ENCODE data around the gene NUDT14. TPM values are rescaled to one million over a fixed set of nuclear protein-coding genes. Genes with fewer than 3 reads are reported as not detected.

Gene NUDT14
- total RNA-seq, 2 donors from 2014 or later, result 13.3 to 18.2 TPM

DNA sequence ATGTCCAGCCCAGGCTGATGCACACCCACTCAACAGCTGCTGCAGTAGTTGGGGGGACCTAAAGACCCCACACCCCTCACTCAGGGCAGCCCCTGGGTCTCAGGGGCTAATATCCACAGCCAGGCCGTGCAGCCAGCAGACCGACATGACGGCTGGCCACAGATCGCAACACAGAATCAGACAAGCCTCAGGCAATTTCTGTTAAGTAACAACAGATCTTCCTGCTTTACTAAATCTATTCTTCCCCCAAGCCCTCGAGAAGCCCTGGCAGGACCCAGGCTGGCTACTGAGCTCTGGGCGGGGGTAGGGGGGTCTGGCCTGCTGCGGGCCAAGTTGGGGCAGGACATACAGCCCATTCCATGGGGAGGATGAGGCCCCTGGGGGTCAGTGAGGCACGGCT, 28.0 kb upstream of the NUDT14 start:
- Mint-ChIP-seq H3K27me3 (ENCODE audit: low read depth) (no peaks in the 10 kb centered on the region), H3K4me3 (no peak overlapping the region), H3K9me3 (no peaks in the 10 kb centered on the region), H3K4me1 (ENCODE audit: low read depth) (no peaks in the 10 kb centered on the region), H3K36me3 (ENCODE audit: insufficient read depth in 2 of 2) (no peaks in the 10 kb centered on the region), H3K27ac (no peak overlapping the region)
- ATAC-seq (replicated peaks in 1 of 2), result no peak
- no peak for DNase-seq

DNA sequence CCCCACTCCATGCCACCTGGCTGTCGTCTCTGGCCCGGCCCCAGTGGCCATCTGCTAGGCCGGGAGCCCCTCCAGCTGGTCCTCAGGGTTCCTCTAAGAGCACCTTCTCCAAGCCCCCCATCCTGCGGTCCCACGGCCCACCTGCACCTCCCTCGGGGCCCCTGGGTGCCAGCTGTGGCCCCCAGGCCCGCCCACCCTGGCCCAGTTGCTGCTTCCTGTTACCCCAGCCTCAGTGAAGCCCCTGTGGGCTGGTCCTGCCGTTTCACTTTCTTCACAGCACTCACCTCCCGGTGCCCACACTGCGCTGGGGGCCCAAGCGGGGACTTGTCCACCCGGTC, 27.6 kb upstream of the NUDT14 start:
- H3K27ac Mint-ChIP-seq, result no peak overlapping the region
- DNase-seq (no peak), ATAC-seq (replicated peaks in 1 of 2) (no peak)
- H3K9me3 Mint-ChIP-seq, result no peaks in the 10 kb centered on the region
- no peaks in the 10 kb centered on the region for H3K27me3 Mint-ChIP-seq (ENCODE audit: low read depth)
- no peaks in the 10 kb centered on the region for H3K36me3 Mint-ChIP-seq (ENCODE audit: insufficient read depth in 2 of 2)
- H3K4me1 Mint-ChIP-seq (ENCODE audit: low read depth), result no peaks in the 10 kb centered on the region
- H3K4me3 Mint-ChIP-seq, result no peak overlapping the region

DNA sequence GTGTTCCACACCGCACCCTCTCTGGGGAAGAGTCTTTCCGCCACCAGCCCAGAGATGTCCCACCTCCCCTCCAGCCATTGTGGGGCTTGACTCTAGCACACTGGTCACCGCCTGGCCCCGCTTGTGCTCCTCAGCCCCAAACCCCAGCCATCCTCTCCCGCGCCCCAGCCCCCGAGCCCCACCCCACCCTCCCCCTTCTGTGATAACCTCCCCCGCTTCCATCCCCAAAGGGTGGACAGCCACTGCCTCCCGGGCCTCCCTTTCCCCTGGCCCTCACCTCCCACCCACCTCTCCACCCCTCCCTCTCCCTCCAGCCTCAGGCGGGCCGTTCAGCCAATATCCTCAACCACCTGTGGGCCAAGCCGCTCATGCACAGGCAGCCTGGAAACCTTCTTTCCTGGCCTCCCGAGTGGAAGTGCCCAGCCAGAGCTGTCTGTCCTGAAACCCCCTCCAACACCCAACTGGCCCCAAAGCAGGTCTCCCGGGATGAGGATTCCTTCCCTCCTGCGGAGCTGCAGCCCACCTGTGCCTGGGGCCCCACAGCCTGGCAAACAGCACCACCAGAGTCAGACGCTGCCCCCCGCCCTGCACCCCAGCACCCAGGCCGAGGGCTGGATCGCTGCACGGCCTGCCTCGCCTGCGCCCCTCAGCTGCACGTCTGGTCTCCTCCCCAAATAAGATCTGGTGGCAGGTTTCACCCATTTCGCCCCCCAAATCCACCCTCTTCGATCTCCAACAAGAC, 27.1 kb upstream of the NUDT14 start:
- no peak overlapping the region for H3K27ac Mint-ChIP-seq
- ATAC-seq (replicated peaks in 1 of 2), result no peak
- no peaks in the 10 kb centered on the region for H3K36me3 Mint-ChIP-seq (ENCODE audit: insufficient read depth in 2 of 2)
- no peaks in the 10 kb centered on the region for H3K4me1 Mint-ChIP-seq (ENCODE audit: low read depth)
- no peaks in the 10 kb centered on the region for H3K9me3 Mint-ChIP-seq
- no peaks in the 10 kb centered on the region for H3K27me3 Mint-ChIP-seq (ENCODE audit: low read depth)
- H3K4me3 Mint-ChIP-seq, result no peak overlapping the region
- no peak for DNase-seq

DNA sequence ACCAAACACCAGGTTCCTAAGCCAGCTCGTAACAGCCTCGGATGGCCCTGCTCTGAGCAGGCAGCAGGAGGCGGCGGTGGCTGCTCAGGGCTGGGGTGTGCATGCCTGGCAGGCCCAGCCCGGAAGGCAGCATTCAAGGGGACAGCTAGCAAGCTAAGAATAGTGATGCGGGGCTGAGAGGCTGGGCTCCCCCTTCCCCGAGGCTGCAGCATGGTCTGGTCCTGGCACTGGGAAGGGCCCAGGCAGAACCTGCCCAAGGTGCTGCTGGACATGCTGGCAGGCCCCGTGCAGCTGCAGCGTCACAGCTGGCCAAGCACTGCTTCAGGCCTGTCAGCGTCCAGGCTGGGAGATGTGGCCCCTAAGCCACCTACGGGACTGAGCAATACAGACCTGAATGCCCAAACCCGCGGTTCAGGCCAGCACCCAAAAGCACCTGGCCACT, 26.4 kb upstream of the NUDT14 start:
- Mint-ChIP-seq H3K4me3 (no peak overlapping the region), H3K9me3 (no peaks in the 10 kb centered on the region), H3K27me3 (ENCODE audit: low read depth) (no peaks in the 10 kb centered on the region), H3K4me1 (ENCODE audit: low read depth) (peaks cover 4% of the 10 kb centered on the region), H3K36me3 (ENCODE audit: insufficient read depth in 2 of 2) (no peaks in the 10 kb centered on the region), H3K27ac (no peak overlapping the region)
- DNase-seq (no peak), ATAC-seq (replicated peaks in 1 of 2) (no peak)

DNA sequence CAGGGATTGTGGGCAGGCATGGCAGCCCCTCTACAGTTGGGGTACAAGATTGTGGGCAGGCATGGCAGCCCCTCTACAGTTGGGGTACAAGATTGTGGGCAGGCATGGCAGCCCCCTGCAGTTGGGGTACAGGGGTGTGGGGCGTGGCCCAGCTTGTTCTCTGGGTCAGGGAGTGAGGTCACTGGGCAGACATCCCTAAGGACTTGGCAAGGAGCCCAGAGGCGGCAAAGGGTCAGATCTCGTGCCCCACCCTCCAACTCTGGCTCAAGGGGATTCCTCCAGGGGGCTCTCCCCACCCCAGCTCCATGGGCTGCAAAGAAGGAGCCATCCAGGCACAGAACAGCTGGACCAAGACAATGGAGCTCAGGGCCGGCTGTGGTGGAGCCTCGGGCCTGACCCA, 25.8 kb upstream of the NUDT14 start:
- no peaks in the 10 kb centered on the region for H3K9me3 Mint-ChIP-seq
- DNase-seq, result no peak
- H3K4me3 Mint-ChIP-seq, result no peak overlapping the region
- no peak for ATAC-seq (replicated peaks in 1 of 2)
- no peak overlapping the region for H3K27ac Mint-ChIP-seq
- H3K36me3 Mint-ChIP-seq (ENCODE audit: insufficient read depth in 2 of 2), result no peaks in the 10 kb centered on the region
- no peaks in the 10 kb centered on the region for H3K27me3 Mint-ChIP-seq (ENCODE audit: low read depth)
- H3K4me1 Mint-ChIP-seq (ENCODE audit: low read depth), result peaks cover 10% of the 10 kb centered on the region

DNA sequence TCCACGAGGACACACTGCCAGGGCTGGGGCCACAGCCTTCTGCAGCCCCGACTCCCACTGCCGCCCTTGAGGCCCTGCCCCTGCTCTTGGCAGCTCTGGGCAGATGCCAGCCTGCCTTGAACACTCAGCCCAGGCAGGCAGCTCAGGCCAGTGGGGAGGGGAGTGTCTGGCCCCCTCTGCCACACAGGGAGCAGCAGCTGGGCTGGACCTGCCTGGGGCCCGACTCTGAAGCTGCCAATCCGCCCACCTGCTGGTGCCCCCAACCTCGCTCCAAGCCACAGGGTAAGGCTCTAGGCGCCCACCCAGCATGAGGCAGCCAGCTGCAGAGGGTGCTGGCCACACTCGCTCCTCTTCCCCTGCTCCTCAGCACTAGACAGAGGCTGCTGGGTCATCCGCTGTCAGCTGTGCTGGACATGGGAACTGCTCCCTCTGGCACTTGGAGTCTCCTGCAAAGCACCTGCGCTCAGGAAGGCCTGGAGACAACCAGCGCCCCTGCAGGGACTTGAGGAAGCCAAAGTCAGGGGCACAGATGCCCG, 24.6 kb upstream of the NUDT14 start:
- ATAC-seq (replicated peaks in 1 of 2) (no peak), DNase-seq (no peak)
- H3K27ac Mint-ChIP-seq, result no peak overlapping the region
- no peaks in the 10 kb centered on the region for H3K27me3 Mint-ChIP-seq (ENCODE audit: low read depth)
- no peak overlapping the region for H3K4me3 Mint-ChIP-seq
- H3K4me1 Mint-ChIP-seq (ENCODE audit: low read depth), result peaks cover 15% of the 10 kb centered on the region
- no peaks in the 10 kb centered on the region for H3K36me3 Mint-ChIP-seq (ENCODE audit: insufficient read depth in 2 of 2)
- no peaks in the 10 kb centered on the region for H3K9me3 Mint-ChIP-seq

DNA sequence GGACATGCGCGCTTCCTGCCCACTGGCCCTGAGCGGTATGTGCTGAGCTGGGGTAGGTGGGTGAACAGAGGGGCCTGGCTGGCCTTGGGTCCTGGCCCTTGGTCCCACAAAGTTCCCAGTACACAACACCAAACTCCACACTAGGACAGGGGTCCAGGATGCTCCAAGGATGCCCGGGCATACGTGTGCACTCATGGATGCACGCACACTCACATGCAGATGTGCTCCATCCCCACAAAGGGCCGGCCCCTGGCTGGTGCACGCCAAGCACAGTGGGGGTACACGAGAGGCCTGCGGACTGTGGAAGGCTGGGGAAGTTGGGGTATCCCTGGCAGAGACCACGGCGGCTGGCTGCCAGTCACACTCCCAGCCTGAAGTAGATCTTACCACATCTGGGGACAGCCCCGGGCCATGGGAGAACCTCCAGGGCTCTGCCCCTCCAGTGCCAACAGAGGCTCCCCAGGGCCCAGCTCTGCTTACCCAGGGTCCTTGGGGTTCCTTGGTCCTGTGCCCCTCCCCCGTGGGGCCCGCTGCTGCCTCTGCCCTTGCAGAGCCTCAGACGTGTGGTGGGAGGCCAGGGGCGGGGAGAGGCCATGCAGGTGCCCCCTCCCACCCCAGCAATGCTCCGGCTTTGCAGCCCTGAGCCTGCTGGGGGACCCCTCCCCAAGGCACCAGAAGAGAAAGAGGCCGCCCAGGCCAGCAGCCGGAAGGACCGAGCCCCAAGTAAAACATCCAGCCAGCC, 24.0 kb upstream of the NUDT14 start:
- no peak overlapping the region for H3K27ac Mint-ChIP-seq
- no peaks in the 10 kb centered on the region for H3K27me3 Mint-ChIP-seq (ENCODE audit: low read depth)
- no peak overlapping the region for H3K4me3 Mint-ChIP-seq
- ATAC-seq (replicated peaks in 1 of 2), result no peak
- peaks cover 15% of the 10 kb centered on the region for H3K4me1 Mint-ChIP-seq (ENCODE audit: low read depth)
- no peaks in the 10 kb centered on the region for H3K9me3 Mint-ChIP-seq
- no peaks in the 10 kb centered on the region for H3K36me3 Mint-ChIP-seq (ENCODE audit: insufficient read depth in 2 of 2)
- no peak for DNase-seq

DNA sequence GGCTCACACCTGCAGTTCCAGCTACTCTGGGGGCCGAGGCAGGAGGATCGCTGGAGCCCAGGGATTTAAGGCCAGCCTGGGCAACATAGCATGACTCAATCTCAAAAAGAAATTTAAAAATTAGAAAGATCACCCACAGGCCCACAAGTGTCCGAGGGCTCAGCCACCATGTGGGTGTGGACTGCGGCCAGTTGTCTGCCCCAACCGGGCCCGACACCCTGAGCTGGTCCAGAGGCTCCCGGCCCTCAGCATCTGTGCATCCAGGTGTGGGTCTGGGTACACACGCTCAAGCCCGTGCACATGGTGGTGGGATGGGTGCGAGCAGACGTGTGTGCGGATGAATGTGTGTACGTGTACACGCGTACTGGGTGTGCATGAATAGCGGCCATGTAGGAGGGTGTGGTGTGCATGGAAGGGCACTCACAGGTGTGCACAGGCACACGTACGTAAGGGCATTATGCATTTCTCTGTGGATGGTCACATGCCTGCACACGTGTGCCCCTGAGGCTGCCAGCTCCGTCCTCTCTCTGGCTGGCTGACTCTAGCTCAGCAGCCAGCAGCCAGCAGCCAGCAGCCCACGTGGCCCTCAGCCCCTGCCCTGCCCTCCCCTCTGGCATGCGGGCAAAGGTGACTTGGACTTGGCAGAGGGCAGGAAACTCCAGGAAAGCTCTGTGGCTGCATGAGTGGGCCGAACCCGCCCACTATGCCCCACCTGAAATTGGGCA, 23.3 kb upstream of the NUDT14 start:
- ATAC-seq (replicated peaks in 1 of 2) (no peak), DNase-seq (no peak)
- peaks cover 15% of the 10 kb centered on the region for H3K4me1 Mint-ChIP-seq (ENCODE audit: low read depth)
- H3K36me3 Mint-ChIP-seq (ENCODE audit: insufficient read depth in 2 of 2), result no peaks in the 10 kb centered on the region
- H3K27ac Mint-ChIP-seq, result no peak overlapping the region
- H3K9me3 Mint-ChIP-seq, result no peaks in the 10 kb centered on the region
- H3K27me3 Mint-ChIP-seq (ENCODE audit: low read depth), result peaks cover 5% of the 10 kb centered on the region
- H3K4me3 Mint-ChIP-seq, result no peak overlapping the region

DNA sequence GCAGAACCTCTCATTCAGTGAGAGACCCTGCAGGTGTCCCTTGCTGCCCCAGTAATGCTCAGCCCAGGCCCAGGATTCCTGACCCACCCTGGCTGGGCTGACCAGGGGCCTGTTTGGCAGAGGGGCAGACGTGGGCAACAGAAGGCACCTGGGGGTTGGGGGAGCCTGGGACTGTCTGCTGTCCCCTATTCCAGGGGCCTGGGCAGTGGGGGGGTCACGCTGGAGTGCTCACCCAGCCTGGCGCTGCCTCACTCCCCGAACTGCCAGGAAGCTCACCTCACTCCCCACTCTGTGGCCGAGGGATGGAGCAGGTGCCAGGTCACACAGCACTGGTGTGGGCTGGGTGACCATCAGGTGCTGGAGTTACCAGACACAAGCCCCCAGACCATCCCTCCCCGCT, 22.6 kb upstream of the NUDT14 start:
- H3K27ac Mint-ChIP-seq, result no peak overlapping the region
- ATAC-seq (replicated peaks in 1 of 2) (no peak), DNase-seq (no peak)
- peaks cover 15% of the 10 kb centered on the region for H3K4me1 Mint-ChIP-seq (ENCODE audit: low read depth)
- H3K27me3 Mint-ChIP-seq (ENCODE audit: low read depth), result peaks cover 11% of the 10 kb centered on the region
- H3K36me3 Mint-ChIP-seq (ENCODE audit: insufficient read depth in 2 of 2), result no peaks in the 10 kb centered on the region
- H3K9me3 Mint-ChIP-seq, result no peaks in the 10 kb centered on the region
- H3K4me3 Mint-ChIP-seq, result no peak overlapping the region

DNA sequence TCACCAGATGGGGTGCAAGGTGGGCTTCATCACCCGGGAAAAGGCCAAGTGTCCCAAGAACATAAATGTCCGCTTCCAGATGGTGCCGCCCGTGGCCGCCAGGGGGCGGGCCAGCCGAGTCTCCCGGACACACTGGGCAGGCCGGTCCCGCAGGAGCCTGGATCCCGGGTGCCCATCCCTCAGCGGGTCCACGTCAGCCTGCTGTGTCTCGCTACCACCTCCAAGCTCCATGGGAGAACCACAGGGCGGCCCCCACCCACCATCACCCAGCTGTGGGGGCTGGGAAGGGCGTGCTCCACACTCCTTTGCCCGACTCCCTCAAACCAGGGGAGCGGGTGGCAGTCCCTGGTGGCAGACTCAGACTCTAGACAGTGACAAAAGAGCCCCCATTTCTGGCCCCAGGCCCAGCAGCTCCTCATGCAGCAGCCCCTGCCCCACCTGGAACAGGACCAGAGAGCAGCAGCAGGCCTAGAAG, 22.0 kb upstream of the NUDT14 start:
- peak; percentile 49 to 56 for ATAC-seq (replicated peaks in 1 of 2)

DNA sequence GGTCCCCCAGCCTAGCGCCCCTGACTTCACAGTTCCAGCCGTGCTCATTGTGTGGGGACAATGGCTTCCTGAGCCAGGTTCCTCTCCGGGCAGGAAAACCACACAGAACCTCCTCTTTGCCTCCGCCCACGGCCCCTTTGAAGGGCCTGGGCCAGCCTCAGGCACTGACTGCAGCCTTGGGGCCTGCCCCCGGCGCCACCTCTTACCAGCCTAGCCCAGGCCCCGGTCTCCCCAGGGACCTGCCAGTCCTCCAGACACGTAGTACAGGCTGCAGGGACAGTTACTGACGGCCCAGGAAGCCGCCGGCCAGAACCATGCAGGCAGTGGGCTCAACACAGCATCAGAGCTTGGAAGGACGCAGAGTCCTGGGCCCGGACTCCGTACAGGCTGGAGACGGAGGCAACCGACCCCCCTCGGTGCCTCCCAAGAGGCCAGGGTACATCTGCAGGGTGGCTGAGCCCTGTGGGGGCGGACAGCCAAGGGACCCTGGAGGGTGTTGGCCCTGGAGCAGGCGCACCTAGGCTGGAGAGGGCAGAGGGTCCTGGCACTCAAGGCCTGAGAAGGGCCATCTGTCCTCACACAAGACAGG, 20.9 kb upstream of the NUDT14 start:
- Mint-ChIP-seq H3K4me1 (ENCODE audit: low read depth) (peaks cover 15% of the 10 kb centered on the region), H3K27me3 (ENCODE audit: low read depth) (peaks cover 27% of the 10 kb centered on the region), H3K36me3 (ENCODE audit: insufficient read depth in 2 of 2) (no peaks in the 10 kb centered on the region), H3K27ac (no peak overlapping the region), H3K9me3 (no peaks in the 10 kb centered on the region), H3K4me3 (no peak overlapping the region)
- peak in 1 of 2 donors; percentile 47 for DNase-seq
- peak; percentile 23 to 50 for ATAC-seq (replicated peaks in 1 of 2)

More for the DNA sequence above, 22.0 kb upstream of the NUDT14 start:
- H3K27ac Mint-ChIP-seq, result no peak overlapping the region
- peaks cover 17% of the 10 kb centered on the region for H3K27me3 Mint-ChIP-seq (ENCODE audit: low read depth)
- DNase-seq, result peak; percentile 62 to 74
- H3K4me1 Mint-ChIP-seq (ENCODE audit: low read depth), result peaks cover 15% of the 10 kb centered on the region
- no peak overlapping the region for H3K4me3 Mint-ChIP-seq
- no peaks in the 10 kb centered on the region for H3K9me3 Mint-ChIP-seq
- no peaks in the 10 kb centered on the region for H3K36me3 Mint-ChIP-seq (ENCODE audit: insufficient read depth in 2 of 2)

DNA sequence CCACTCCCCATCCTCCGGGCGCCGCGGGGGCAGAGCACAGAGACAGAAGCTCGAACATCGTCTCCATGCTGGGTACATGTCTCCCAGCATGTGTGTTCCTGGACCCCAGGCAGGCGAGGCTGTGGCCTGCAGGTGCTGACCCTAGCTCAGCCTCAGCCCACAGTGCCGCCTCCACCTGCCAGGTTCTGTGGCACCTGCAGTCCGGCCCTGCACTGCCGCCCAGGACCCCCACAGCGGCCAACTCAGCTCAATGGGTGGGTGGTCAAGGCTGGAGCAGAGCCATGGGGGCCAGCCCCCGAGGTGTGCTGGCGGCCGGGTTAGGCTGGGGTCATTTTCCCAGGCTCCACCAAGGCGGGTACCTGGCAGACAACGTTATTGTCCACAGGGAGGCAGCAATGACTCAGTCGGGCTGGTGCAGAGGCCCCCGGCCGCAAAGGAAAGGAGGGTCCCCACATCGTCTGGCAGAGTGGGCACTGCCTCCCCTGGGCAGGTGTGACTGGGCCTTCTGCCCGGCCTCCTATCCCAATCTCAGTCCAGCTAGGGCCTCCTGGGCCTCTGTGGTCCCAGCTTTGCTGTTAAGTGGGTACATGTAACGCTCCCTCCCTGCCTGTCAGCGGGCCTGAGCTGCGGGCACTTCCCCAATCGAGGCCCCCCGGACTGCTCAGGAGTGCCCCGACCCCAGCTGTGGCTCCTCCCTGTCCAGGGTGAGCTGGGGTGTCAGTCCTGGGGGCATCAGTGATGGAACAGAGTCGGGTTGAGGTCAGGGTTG, 20.2 kb upstream of the NUDT14 start:
- Mint-ChIP-seq H3K9me3 (no peaks in the 10 kb centered on the region), H3K27me3 (ENCODE audit: low read depth) (peaks cover 27% of the 10 kb centered on the region)

More for the DNA sequence above, 20.2 kb upstream of the NUDT14 start:
- Mint-ChIP-seq H3K4me1 (ENCODE audit: low read depth) (peaks cover 15% of the 10 kb centered on the region), H3K36me3 (ENCODE audit: insufficient read depth in 2 of 2) (no peaks in the 10 kb centered on the region), H3K27ac (no peak overlapping the region), H3K4me3 (no peak overlapping the region)
- peak in 1 of 2 donors; percentile 6 for ATAC-seq (replicated peaks in 1 of 2)
- DNase-seq, result no peak
